ENCODE data around the gene RFC2.

Gene RFC2

GRCh38 chr7:74269757-74270277, 15.6 kb upstream of the RFC2 start:
- ATAC-seq (ENCODE audit: insufficient read depth, low read depth) (peak; percentile 88), DNase-seq (peak; percentile 81)
- Histone ChIP-seq H2AFZ (ENCODE audit: low read depth, low read length) (peak overlapping the region; percentile 70), H3K27ac (ENCODE audit: low read length) (peak overlapping the region; percentile 25; the same call in 1 of the 2 replicates), H3K79me2 (ENCODE audit: insufficient read depth, low read length) (no peaks in the 10 kb centered on the region), H4K20me1 (ENCODE audit: insufficient read depth, low read length) (no peaks in the 10 kb centered on the region), H3K4me2 (ENCODE audit: insufficient read depth, low read length) (peak overlapping the region; percentile 80), H3K4me3 (ENCODE audit: low read depth in 1 of 2, low read length in 2 of 2) (peak overlapping the region; percentile 26 to 62; a peak in 3 of 4 replicates), H3K9ac (ENCODE audit: low read depth, low read length) (peak overlapping the region; percentile 36), H3K36me3 (ENCODE audit: insufficient read depth, low read length) (no peaks in the 10 kb centered on the region), H3K4me1 (ENCODE audit: insufficient read depth, low read length) (peaks cover 6% of the 10 kb centered on the region; the same call in 1 of the 2 replicates), H3K9me3 (ENCODE audit: insufficient read depth, low read length, severe bottlenecking) (no peaks in the 10 kb centered on the region), H3K27me3 (ENCODE audit: insufficient read depth, low read length, poor library complexity) (no peaks in the 10 kb centered on the region)
- TF ChIP-seq EZH2 (IDR thresholded peaks at IDR 0.05; ENCODE audit: borderline replicate concordance, low read depth, low read length, severe bottlenecking): no peak
- TF ChIP-seq CTCF (IDR thresholded peaks at IDR 0.05; ENCODE audit: borderline replicate concordance, extremely low read depth, low read length, poor library complexity, severe bottlenecking): no peak

DNA sequence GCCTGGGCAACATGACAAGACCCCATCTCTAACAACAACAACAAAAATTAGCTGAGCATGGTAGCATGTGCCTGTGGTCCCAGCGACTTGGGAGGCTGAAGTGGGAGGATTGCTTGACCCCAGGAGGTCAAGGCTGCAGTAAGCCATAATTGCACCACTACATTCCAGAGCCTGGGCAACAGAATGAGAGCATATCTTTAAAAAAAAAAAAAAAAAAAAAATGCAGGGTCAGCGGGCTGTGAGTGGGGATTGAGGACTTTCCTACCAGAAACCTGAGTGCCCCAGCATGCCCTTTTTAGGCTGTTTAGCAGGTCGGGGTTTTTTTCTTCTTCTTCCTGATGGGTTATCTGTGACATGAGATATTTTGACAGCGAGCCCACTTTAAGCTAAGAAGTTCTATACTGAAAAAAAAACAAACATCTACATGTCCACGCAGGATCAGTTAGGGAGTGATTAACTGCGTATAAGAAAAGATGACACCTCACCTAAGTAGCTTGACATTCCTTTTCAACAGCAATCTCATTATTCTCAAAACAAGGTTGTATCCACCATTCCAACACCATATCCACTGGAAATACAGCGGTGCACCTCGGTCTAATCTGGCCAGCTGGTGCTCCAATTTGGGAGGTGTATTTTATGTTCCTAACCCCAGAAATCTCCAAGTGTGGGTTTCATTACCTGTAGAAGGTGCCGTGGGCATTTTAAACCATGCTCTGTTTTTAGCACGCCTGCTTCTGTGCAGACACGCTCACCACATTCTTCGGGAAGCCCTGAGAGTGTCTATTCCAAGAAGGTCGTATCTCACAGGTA, 13.8 kb upstream of the RFC2 start:
- DNase-seq: no peak
- no peaks in the 10 kb centered on the region for H4K20me1 ChIP-seq (ENCODE audit: insufficient read depth, low read length)
- no peak overlapping the region for H3K9ac ChIP-seq (ENCODE audit: low read depth, low read length)
- H3K27me3 ChIP-seq (ENCODE audit: insufficient read depth, low read length, poor library complexity): no peaks in the 10 kb centered on the region
- TF ChIP-seq CTCF (IDR thresholded peaks at IDR 0.05; ENCODE audit: borderline replicate concordance, extremely low read depth, low read length, poor library complexity, severe bottlenecking) (no peak), EZH2 (IDR thresholded peaks at IDR 0.05; ENCODE audit: borderline replicate concordance, low read depth, low read length, severe bottlenecking) (no peak)
- H3K27ac ChIP-seq (ENCODE audit: low read length): no peak overlapping the region
- no peak overlapping the region for H3K4me2 ChIP-seq (ENCODE audit: insufficient read depth, low read length)
- H3K36me3 ChIP-seq (ENCODE audit: insufficient read depth, low read length): no peaks in the 10 kb centered on the region
- H3K4me1 ChIP-seq (ENCODE audit: insufficient read depth, low read length): peaks cover 6% of the 10 kb centered on the region; the same call in 1 of the 2 replicates
- ATAC-seq (ENCODE audit: insufficient read depth, low read depth): no peak
- no peak overlapping the region for H2AFZ ChIP-seq (ENCODE audit: low read depth, low read length)
- no peaks in the 10 kb centered on the region for H3K9me3 ChIP-seq (ENCODE audit: insufficient read depth, low read length, severe bottlenecking)
- H3K4me3 ChIP-seq (ENCODE audit: low read depth in 1 of 2, low read length in 2 of 2): no peak overlapping the region
- no peaks in the 10 kb centered on the region for H3K79me2 ChIP-seq (ENCODE audit: insufficient read depth, low read length)

DNA sequence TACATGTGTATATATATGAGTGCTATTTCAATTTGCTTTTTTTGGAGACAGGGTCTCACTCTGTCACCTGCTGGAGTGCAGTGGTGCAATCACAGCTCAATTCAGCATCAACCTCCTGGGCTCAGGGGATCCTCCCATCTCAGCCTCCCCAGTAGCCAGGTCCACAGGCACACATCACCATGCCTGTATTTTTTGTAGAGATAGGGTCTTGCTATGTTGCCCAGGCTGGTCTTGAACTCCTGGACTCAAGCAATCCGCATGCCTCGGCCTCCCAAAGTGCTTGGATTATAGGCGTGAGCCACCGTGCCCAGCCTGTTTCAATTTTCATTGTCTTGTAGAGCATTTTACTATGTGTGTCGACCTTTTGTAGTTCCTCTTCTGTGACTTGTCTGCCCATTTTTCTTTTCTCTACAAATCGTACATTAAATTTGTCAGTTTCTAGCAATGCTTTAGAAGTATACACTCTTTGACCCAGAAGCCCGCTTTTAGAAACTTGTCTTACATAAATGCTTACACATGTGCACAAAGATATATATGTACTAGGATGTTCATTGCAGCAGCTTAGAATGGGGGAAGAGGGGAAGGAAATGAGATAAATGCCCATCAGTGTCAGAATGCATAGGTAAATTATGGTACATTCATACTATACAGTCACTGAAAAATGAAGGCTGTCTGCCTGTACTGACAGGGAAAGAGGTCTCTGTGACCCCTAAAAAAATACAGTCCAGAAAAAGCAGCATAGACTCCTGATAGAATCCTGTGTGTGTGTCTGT, 12.2 kb upstream of the RFC2 start:
- H3K4me1 ChIP-seq (ENCODE audit: insufficient read depth, low read length): peaks cover 6% of the 10 kb centered on the region; the same call in 1 of the 2 replicates
- H3K79me2 ChIP-seq (ENCODE audit: insufficient read depth, low read length): no peaks in the 10 kb centered on the region
- H4K20me1 ChIP-seq (ENCODE audit: insufficient read depth, low read length): no peaks in the 10 kb centered on the region
- no peak overlapping the region for H3K4me3 ChIP-seq (ENCODE audit: low read depth in 1 of 2, low read length in 2 of 2)
- no peak for ATAC-seq (ENCODE audit: insufficient read depth, low read depth)
- no peak overlapping the region for H3K9ac ChIP-seq (ENCODE audit: low read depth, low read length)
- H3K27me3 ChIP-seq (ENCODE audit: insufficient read depth, low read length, poor library complexity): no peaks in the 10 kb centered on the region
- no peaks in the 10 kb centered on the region for H3K36me3 ChIP-seq (ENCODE audit: insufficient read depth, low read length)
- H3K9me3 ChIP-seq (ENCODE audit: insufficient read depth, low read length, severe bottlenecking): no peaks in the 10 kb centered on the region
- TF ChIP-seq CTCF (IDR thresholded peaks at IDR 0.05; ENCODE audit: borderline replicate concordance, extremely low read depth, low read length, poor library complexity, severe bottlenecking): no peak
- TF ChIP-seq EZH2 (IDR thresholded peaks at IDR 0.05; ENCODE audit: borderline replicate concordance, low read depth, low read length, severe bottlenecking): no peak
- H3K27ac ChIP-seq (ENCODE audit: low read length): no peak overlapping the region
- H2AFZ ChIP-seq (ENCODE audit: low read depth, low read length): no peak overlapping the region
- no peak overlapping the region for H3K4me2 ChIP-seq (ENCODE audit: insufficient read depth, low read length)
- no peak for DNase-seq

Data from DND-41 (cell line).